Heart left ventricle (tissue), 16 donors: ENCODE results near the gene PKN3. TPM values are rescaled to one million over a fixed set of nuclear protein-coding genes. Genes with fewer than 3 reads are reported as not detected.

Experiments used
- ATAC-seq, 4 donors: fragments of 200-7000 bp; cut with Tn5 transposase; one replicate each; pipeline ENCODE4 v1.9.1; 2020 to 2022; ENCODE audit warnings: moderate library complexity in 4 of 4, mild to moderate bottlenecking in 3 of 4, moderate number of reproducible peaks in 1 of 4
- DNase-seq, 5 donors: peaks; one replicate each; pipeline ENCODE4 v3.0.0-alpha.2; 2020
- H3K27ac ChIP-seq, 12 donors: fragments of 200-600 bp; sonication (generic) in 4 of 12; one replicate each; pipeline versions ENCODE4 v1.5.0 to v1.8.0; 2016 to 2022; ENCODE audit warnings: mild to moderate bottlenecking in 2 of 12
- H3K27me3 ChIP-seq, 9 donors: fragments of 200-600 bp; sonication (generic) in 2 of 9; one replicate each; pipeline versions ENCODE4 v1.5.1 to v1.8.0; 2016 to 2022; ENCODE audit warnings: mild to moderate bottlenecking in 3 of 9
- H3K36me3 ChIP-seq, 9 donors: fragments of 200-600 bp; sonication (generic) in 2 of 9; one replicate each; pipeline versions ENCODE4 v1.5.0 to v1.8.0; 2018 to 2022; ENCODE audit warnings: mild to moderate bottlenecking in 2 of 9
- H3K4me1 ChIP-seq, 12 donors: fragments of 200-600 bp; sonication (generic) in 4 of 12; one replicate each; pipeline versions ENCODE4 v1.5.0 to v1.8.0; 2016 to 2022; ENCODE audit warnings: mild to moderate bottlenecking in 3 of 12
- H3K4me3 ChIP-seq, 12 donors: fragments of 200-600 bp; sonication (generic) in 4 of 12; one replicate each; pipeline versions ENCODE4 v1.5.0 to v1.8.0; 2017 to 2022; ENCODE audit warnings: mild to moderate bottlenecking in 9 of 12, moderate library complexity in 4 of 12
- H3K9me3 ChIP-seq, 12 donors: fragments of 200-600 bp; sonication (generic) in 4 of 12; one replicate each; pipeline versions ENCODE4 v1.5.0 to v1.8.0; 2016 to 2022; ENCODE audit warnings: mild to moderate bottlenecking in 1 of 12
- CTCF ChIP-seq, 12 donors: fragments of 200-600 bp; sonication (generic) in 4 of 12; IDR thresholded peaks; one replicate each; pipeline versions ENCODE4 v1.5.0 to v1.8.0; 2018 to 2022; ENCODE audit warnings: antibody characterized with exemption in 12 of 12, mild to moderate bottlenecking in 5 of 12
- POLR2A ChIP-seq, 2 donors: fragments of 450-650 bp; IDR thresholded peaks; one replicate each; pipeline ENCODE4 v1.6.1; 2017; ENCODE audit warnings: antibody characterized with exemption in 2 of 2, mild to moderate bottlenecking in 2 of 2, moderate library complexity in 2 of 2
- WGBS, 4 donors: extraction: QIAGEN DNeasy Blood & Tissue Kit in 2 of 4; methylation state at CpG; one replicate each; pipeline versions ENCODE4 v1.1.5 to v1.1.7; 2013 to 2018; 5-methylcytosine and 5-hydroxymethylcytosine counted together
- intact Hi-C, 10 donors: fragments of 100-400 bp; cut with DNase I; formaldehyde crosslinking; loops; one replicate each; pipeline versions ENCODE4 v1.11.1 to v1.14.2; 2022
- polyA plus RNA-seq, 2 donors: library from polyadenylated mRNA; stranded (reverse); fragments of 200-250 nt; gene quantifications; one replicate each; pipeline ENCODE4 v1.2.3, GENCODE V29; 2013
- total RNA-seq, 9 donors: library from RNA; depleted of rRNA in 2 of 9; stranded (reverse); fragments of >200 nt in 2 of 9; fragmentation: NEBNext Ultra II Directional in 3 of 9; extraction: Animal tissue kit (Norgen Biotek cat#: 25700) in 3 of 9; gene quantifications; one replicate each; pipeline versions ENCODE4 v1.1.0 to v1.2.4, GENCODE V29; 2016 to 2023
- donor health status: ischemic (EF 13 %, LVEDD 7.1; RV severe dilation, severe dysfunction).
- donor health status: healthy with polysubstance abuse.
- donor health status: DM: no; HTN: yes; CAD: no.
- donor health status: DM: no; HTN: no; CAD: no.
- donor health status: ischemic (EF 25% LVEDD 6.9; RV normal size, moderate dysfunction).
- donor health status: ischemic (EF 25% LVEDD 5.7; RV mildly dilated, moderate dysfunction).
- donor health status: healthy.
- donor health status: DM: yes; HTN: yes; CAD: no.
- donor health status: ischemic (EF 35%, LVEDD 5.7; RV mildly dilated, moderate dysfunction).
- donor health status: nonischemic (EF 11% LVEDD 7.7; RV severe dilation, severe dysfunction).
- donor health status: DM: yes; HTN: yes; CAD: no.
- donor health status: PGD.
- donor health status: ischemic (EF 29% LVEDD 5.4; RV normal size, mild dysfunction).
- donor health status: nonischemic (EF 23%, LVEDD 6.1; RV moderate dilation, normal function).

The PKN3 gene
- total and polyA plus RNA-seq, 11 donors = 3.7 to 16.1 (median 6.0) TPM

- no peak for ATAC-seq
Measured at GRCh38 chr9:128687453-128687852, 14.8 kb upstream of the PKN3 start.

GRCh38 chr9:128688501-128689292, 13.6 kb upstream of the PKN3 start, which contains the start of gene SET:
Gene SET, plus strand, starts transcription at chr9:128689222. Its CDS starts 361 bp downstream, at chr9:128689583.
- peak; percentile 96 to 98 (median 97) for DNase-seq
- peak; percentile 80 to 96 (median 92) for ATAC-seq
- intact Hi-C loops = loop anchor here in 5 of 10 donors (2.0 to 10.0 kb wide), 3 partner anchors 32 to 54 kb away; partner anchors contain the start of gene DYNC2I2 (in 2 of the 5)
- no peaks in the 10 kb centered on the region for H3K9me3 ChIP-seq
- peak within 1 kb of the TSS; percentile 91 to 99 (median 96) for H3K27ac ChIP-seq
- H3K27me3 ChIP-seq = no peaks in the 10 kb centered on the region
- H3K4me1 ChIP-seq = peaks cover 5 to 51% (median 27%) of the 10 kb centered on the region in 12 donors
- TF ChIP-seq CTCF (IDR thresholded peaks at IDR 0.05) = no peak
- TF ChIP-seq POLR2A (IDR thresholded peaks at IDR 0.05) = peak; percentile 59 to 97
- 1 to 11% (median 4%) methylated on average over 4 to 92 of the region's 93 CpGs for whole genome bisulfite sequencing, 4 donors
- peak within 1 kb of the TSS; percentile 68 to 96 (median 78) for H3K4me3 ChIP-seq
- H3K36me3 ChIP-seq = peaks cover 2 to 32% (median 27%) of the 10 kb centered on the region in 9 donors

More at GRCh38 chr9:128687453-128687852, 14.8 kb upstream of the PKN3 start:
- DNase-seq = no peak
- intact Hi-C loops = loop anchor here in 4 of 10 donors (5.0 to 10.0 kb wide), 2 partner anchors 50 to 53 kb away; no protein-coding TSS in a partner anchor
- peaks cover 0 to 20% (median 14%) of the 10 kb centered on the region in 9 donors for H3K36me3 ChIP-seq
- H3K27me3 ChIP-seq = no peaks in the 10 kb centered on the region
- H3K4me1 ChIP-seq = peaks cover 5 to 59% (median 31%) of the 10 kb centered on the region in 12 donors
- H3K27ac ChIP-seq = peak overlapping the region in 1 of 12 donors; percentile 98
- no peaks in the 10 kb centered on the region for H3K9me3 ChIP-seq
- 95 to 97% (median 96%) methylated on average over 4 of the region's 4 CpGs for WGBS, 4 donors
- no peak overlapping the region for H3K4me3 ChIP-seq
- no peak for TF ChIP-seq CTCF (IDR thresholded peaks at IDR 0.05)
- TF ChIP-seq POLR2A (IDR thresholded peaks at IDR 0.05) = no peak

GRCh38 chr9:128689293-128689774, 13.0 kb upstream of the PKN3 start:
- Histone ChIP-seq H3K27me3 (no peaks in the 10 kb centered on the region), H3K9me3 (no peaks in the 10 kb centered on the region), H3K4me1 (peaks cover 5 to 51% (median 27%) of the 10 kb centered on the region in 12 donors), H3K36me3 (peaks cover 2 to 39% (median 33%) of the 10 kb centered on the region in 9 donors), H3K4me3 (peak overlapping the region; percentile 68 to 96 (median 76)), H3K27ac (peak overlapping the region; percentile 89 to 99 (median 96))
- no peak for TF ChIP-seq CTCF (IDR thresholded peaks at IDR 0.05)
- no peak for TF ChIP-seq POLR2A (IDR thresholded peaks at IDR 0.05)
- intact Hi-C loops = loop anchor here in 5 of 10 donors (2.0 to 10.0 kb wide), 3 partner anchors 33 to 55 kb away; partner anchors contain the start of gene DYNC2I2 (in 2 of the 5)
- 0 to 1% (median 0%) methylated on average over 30 to 78 of the region's 80 CpGs; no CpG with 5 or more reads in 1 of the 4 donors for WGBS, 4 donors
- DNase-seq (peak; percentile 66 to 83 (median 70)), ATAC-seq (peak in 3 of 4 donors; percentile 2 to 47 (median 32))
